Measurements from ENCODE around the gene YBX2.

Gene YBX2

DNA sequence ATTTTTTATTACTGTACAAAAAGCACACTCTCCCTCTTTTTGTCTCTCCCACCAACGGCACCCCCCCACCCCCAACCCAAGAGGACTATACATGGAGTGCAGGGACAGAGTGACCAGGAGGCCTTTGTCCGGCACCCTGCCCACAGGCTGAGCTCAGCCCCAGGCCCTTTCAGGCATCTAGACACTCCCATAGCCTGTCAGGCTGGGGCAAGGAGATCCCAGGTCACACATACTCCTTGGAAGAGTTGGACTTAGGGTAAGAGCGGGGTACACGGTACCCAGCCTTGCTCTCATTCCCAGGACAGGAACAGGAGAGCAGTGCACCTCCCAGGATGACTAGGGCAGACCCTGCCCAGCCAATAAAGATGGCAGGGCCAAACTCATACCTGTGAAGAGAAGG, 34.3 kb downstream of the YBX2 start:
- DNase-seq (ENCODE audit: low spot score): no peak
- Mint-ChIP-seq H3K4me3 (no peak overlapping the region), H3K27ac (no peak overlapping the region), H3K27me3 (ENCODE audit: low read depth) (peaks cover 25% of the 10 kb centered on the region), H3K9me3 (no peaks in the 10 kb centered on the region), H3K4me1 (ENCODE audit: low read depth) (peaks cover 18% of the 10 kb centered on the region), H3K36me3 (ENCODE audit: low read depth) (peaks cover 22% of the 10 kb centered on the region)

DNA sequence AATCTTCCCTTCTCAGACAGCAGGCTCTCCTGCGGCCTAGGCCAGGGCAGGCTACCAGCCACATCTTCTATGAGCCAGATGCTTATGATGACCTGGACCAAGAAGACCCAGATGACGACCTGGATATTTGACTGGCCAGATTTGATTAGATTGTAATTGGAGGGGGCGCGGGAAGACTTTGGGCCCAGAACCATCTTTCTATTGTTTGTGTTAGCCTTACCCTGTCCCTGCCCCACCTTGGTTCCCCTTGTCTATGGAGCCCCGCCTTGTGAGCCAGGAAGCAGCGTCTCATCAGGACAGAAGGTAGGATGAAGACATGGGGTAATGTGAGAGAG, 34.9 kb downstream of the YBX2 start:
- Mint-ChIP-seq H3K27ac (no peak overlapping the region), H3K4me1 (ENCODE audit: low read depth) (peaks cover 20% of the 10 kb centered on the region), H3K4me3 (no peak overlapping the region), H3K36me3 (ENCODE audit: low read depth) (peaks cover 27% of the 10 kb centered on the region), H3K27me3 (ENCODE audit: low read depth) (peaks cover 25% of the 10 kb centered on the region), H3K9me3 (no peaks in the 10 kb centered on the region)
- DNase-seq (ENCODE audit: low spot score): no peak

- no peak for DNase-seq (ENCODE audit: low spot score)
- peaks cover 20% of the 10 kb centered on the region for H3K4me1 Mint-ChIP-seq (ENCODE audit: low read depth)
- H3K27me3 Mint-ChIP-seq (ENCODE audit: low read depth): peaks cover 20% of the 10 kb centered on the region
- H3K9me3 Mint-ChIP-seq: no peaks in the 10 kb centered on the region
- peaks cover 29% of the 10 kb centered on the region for H3K36me3 Mint-ChIP-seq (ENCODE audit: low read depth)
- no peak overlapping the region for H3K4me3 Mint-ChIP-seq
- peak overlapping the region; percentile 15 for H3K27ac Mint-ChIP-seq
These were observed 35.5 kb downstream of the YBX2 start for GRCh38 chr17:7258731-7259554.

DNA sequence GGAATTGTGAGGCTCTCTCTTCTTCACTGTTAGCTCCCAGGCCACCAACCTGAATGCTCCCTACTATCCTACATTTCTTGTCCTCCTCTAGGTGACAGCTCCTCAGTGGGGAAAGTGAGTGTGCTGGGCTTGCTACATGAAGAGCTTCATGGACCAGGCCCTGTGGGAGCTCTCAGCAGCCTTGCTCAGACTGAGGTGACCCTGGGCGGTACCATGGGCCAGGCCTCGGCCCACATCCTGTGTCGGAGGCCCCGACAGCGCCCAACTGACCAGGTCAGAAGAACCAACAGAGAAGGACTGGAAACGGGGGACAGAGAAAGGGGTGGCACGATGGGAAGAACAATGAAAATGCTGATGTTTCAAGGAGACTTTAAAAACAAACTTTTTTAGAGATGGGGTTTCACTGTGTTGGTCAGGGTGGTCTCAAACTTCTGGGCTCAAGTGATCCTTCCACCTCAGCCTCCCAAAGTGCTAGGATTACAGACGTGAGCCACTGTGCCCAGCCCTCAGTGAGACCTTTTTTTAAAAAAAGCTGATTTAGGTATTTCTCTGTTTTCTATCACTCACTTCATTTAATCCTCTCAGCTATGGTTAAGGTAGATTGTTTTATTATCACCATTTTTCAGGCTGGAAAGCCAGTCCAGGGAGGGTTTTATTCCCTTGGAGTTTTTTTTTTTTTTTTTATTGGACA, 37.5 kb downstream of the YBX2 start:
- Mint-ChIP-seq H3K27me3 (ENCODE audit: low read depth) (peaks cover 3% of the 10 kb centered on the region), H3K9me3 (no peaks in the 10 kb centered on the region), H3K36me3 (ENCODE audit: low read depth) (peaks cover 40% of the 10 kb centered on the region), H3K4me1 (ENCODE audit: low read depth) (peaks cover 14% of the 10 kb centered on the region), H3K27ac (no peak overlapping the region), H3K4me3 (no peak overlapping the region)
- no peak for DNase-seq (ENCODE audit: low spot score)

GRCh38 chr17:7254511-7254910, 39.9 kb downstream of the YBX2 start:
- Mint-ChIP-seq H3K4me1 (ENCODE audit: low read depth) (peaks cover 20% of the 10 kb centered on the region), H3K4me3 (peak overlapping the region; percentile 41), H3K27ac (no peak overlapping the region), H3K9me3 (no peaks in the 10 kb centered on the region), H3K36me3 (ENCODE audit: low read depth) (peaks cover 45% of the 10 kb centered on the region), H3K27me3 (ENCODE audit: low read depth) (no peaks in the 10 kb centered on the region)
- no peak for DNase-seq (ENCODE audit: low spot score)

GRCh38 chr17:7253082-7253481, 41.4 kb downstream of the YBX2 start:
- Mint-ChIP-seq H3K36me3 (ENCODE audit: low read depth) (peaks cover 40% of the 10 kb centered on the region), H3K4me3 (peak overlapping the region; percentile 99), H3K27ac (peak overlapping the region; percentile 100), H3K4me1 (ENCODE audit: low read depth) (peaks cover 28% of the 10 kb centered on the region), H3K9me3 (no peaks in the 10 kb centered on the region), H3K27me3 (ENCODE audit: low read depth) (no peaks in the 10 kb centered on the region)
- DNase-seq (ENCODE audit: low spot score): no peak

GRCh38 chr17:7252176-7253043, 42.0 kb downstream of the YBX2 start, which contains the start of gene ELP5:
Gene ELP5, plus strand, starts transcription at chr17:7252215. Its CDS starts 336 bp downstream, at chr17:7252551.
- peaks cover 40% of the 10 kb centered on the region for H3K36me3 Mint-ChIP-seq (ENCODE audit: low read depth)
- H3K27me3 Mint-ChIP-seq (ENCODE audit: low read depth): no peaks in the 10 kb centered on the region
- H3K4me3 Mint-ChIP-seq: peak within 1 kb of the TSS; percentile 99
- no peaks in the 10 kb centered on the region for H3K9me3 Mint-ChIP-seq
- peaks cover 30% of the 10 kb centered on the region for H3K4me1 Mint-ChIP-seq (ENCODE audit: low read depth)
- peak within 1 kb of the TSS; percentile 100 for H3K27ac Mint-ChIP-seq
- DNase-seq (ENCODE audit: low spot score): peak; percentile 91

DNA sequence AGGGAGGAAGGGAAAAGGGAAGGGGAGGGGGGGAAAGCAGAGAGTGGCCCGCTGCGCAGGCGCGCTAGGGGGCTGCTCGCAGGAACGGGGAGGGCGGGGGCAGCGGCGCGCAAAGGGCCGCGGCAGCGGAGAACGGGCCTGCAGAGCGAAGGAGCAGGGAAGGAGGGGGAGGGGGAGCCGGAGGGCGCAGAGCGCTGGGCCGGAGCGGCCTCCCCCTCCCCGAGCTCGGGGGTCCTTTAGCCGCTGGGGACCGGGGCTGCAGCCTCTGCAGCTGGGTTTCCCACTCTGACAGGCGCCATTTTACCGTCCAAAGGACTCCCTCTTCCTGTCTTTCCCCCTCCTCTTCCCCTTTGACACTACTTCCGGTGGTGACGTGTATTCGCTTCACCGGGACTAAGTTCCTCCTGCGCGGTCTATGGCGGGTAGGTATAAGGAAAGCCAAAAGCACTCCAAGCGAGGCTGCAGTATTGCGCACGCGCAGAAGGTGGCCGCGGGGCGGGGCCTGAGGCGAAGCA, 42.7 kb downstream of the YBX2 start, which contains the start of gene CTDNEP1:
Gene CTDNEP1 (minus strand): TSS at position 74 of the 515 bp plus-strand sequence. CDS start 438 bp downstream, outside the sequence.
- Mint-ChIP-seq H3K4me3 (peak within 1 kb of the TSS; percentile 99), H3K27me3 (ENCODE audit: low read depth) (no peaks in the 10 kb centered on the region), H3K27ac (peak within 1 kb of the TSS; percentile 100), H3K4me1 (ENCODE audit: low read depth) (peaks cover 30% of the 10 kb centered on the region), H3K9me3 (no peaks in the 10 kb centered on the region), H3K36me3 (ENCODE audit: low read depth) (peaks cover 39% of the 10 kb centered on the region)
- peak; percentile 99 for DNase-seq (ENCODE audit: low spot score)

DNA sequence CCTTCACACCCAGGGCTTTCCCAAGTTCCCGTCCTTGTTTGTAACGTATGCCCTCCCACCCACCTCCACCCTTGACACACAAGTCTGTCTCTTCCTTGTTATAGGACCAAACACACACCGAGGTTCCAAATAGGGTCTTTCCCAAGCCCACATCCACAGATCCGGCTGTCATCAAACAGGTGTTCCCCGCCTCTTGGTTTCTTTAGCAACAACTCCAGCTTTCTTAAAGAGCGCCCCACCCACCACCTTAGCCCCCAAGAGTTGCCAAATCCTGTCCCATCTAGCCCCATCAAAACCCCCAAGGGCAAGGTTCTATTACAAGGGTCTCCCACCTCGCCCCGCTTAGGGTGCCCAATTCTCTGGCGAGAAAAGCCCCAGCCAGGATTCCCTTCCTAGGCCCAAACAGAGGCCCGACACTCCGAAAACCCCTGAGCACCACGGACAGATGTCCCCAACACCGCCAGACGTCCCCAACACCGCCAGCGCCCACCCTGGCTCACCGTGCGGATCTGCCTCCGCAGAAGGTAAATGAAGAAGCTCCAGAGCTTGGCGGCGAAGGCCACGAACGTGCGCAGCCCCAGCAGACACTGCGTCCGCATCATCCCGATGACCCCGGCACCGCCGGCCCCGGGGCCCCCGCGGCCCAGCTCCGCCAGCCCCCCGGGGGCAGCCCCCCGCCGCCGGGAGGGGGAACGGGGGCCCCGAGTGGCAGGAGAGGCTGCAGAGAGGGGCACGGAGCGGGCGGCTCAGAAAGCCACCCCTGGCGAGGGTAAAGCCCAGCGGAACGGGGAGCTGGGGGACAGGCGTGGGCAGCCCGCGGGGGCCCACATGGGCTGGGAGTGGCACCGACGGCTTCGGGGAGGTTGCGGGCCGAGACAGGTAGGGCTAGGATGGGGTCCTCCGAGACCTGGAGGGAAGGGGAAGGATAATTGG, 43.5 kb downstream of the YBX2 start:
- H3K36me3 Mint-ChIP-seq (ENCODE audit: low read depth): peaks cover 40% of the 10 kb centered on the region
- H3K4me3 Mint-ChIP-seq: peak overlapping the region; percentile 99
- H3K4me1 Mint-ChIP-seq (ENCODE audit: low read depth): peaks cover 30% of the 10 kb centered on the region
- no peaks in the 10 kb centered on the region for H3K9me3 Mint-ChIP-seq
- H3K27me3 Mint-ChIP-seq (ENCODE audit: low read depth): no peaks in the 10 kb centered on the region
- peak overlapping the region; percentile 100 for H3K27ac Mint-ChIP-seq
- DNase-seq (ENCODE audit: low spot score): no peak

- peak overlapping the region; percentile 96 for H3K4me3 Mint-ChIP-seq
- peak overlapping the region; percentile 92 for H3K27ac Mint-ChIP-seq
- peaks cover 41% of the 10 kb centered on the region for H3K36me3 Mint-ChIP-seq (ENCODE audit: low read depth)
- no peak for DNase-seq (ENCODE audit: low spot score)
- no peaks in the 10 kb centered on the region for H3K27me3 Mint-ChIP-seq (ENCODE audit: low read depth)
- peaks cover 30% of the 10 kb centered on the region for H3K4me1 Mint-ChIP-seq (ENCODE audit: low read depth)
- H3K9me3 Mint-ChIP-seq: no peaks in the 10 kb centered on the region
These were observed 44.6 kb downstream of the YBX2 start for GRCh38 chr17:7249830-7250229.

- H3K4me1 Mint-ChIP-seq (ENCODE audit: low read depth): peaks cover 28% of the 10 kb centered on the region
- H3K36me3 Mint-ChIP-seq (ENCODE audit: low read depth): peaks cover 42% of the 10 kb centered on the region
- no peak for DNase-seq (ENCODE audit: low spot score)
- H3K4me3 Mint-ChIP-seq: peak overlapping the region; percentile 96
- H3K27me3 Mint-ChIP-seq (ENCODE audit: low read depth): no peaks in the 10 kb centered on the region
- no peaks in the 10 kb centered on the region for H3K9me3 Mint-ChIP-seq
- H3K27ac Mint-ChIP-seq: peak overlapping the region; percentile 21
These were observed 45.2 kb downstream of the YBX2 start for GRCh38 chr17:7249214-7249613.

- Mint-ChIP-seq H3K4me1 (ENCODE audit: low read depth) (peaks cover 26% of the 10 kb centered on the region), H3K27ac (no peak overlapping the region), H3K27me3 (ENCODE audit: low read depth) (no peaks in the 10 kb centered on the region), H3K4me3 (peak overlapping the region; percentile 96), H3K36me3 (ENCODE audit: low read depth) (peaks cover 42% of the 10 kb centered on the region), H3K9me3 (no peaks in the 10 kb centered on the region)
- DNase-seq (ENCODE audit: low spot score): no peak
These were observed 45.6 kb downstream of the YBX2 start for GRCh38 chr17:7248796-7249195.

GRCh38 chr17:7246779-7247178, 47.7 kb downstream of the YBX2 start:
- Mint-ChIP-seq H3K27me3 (ENCODE audit: low read depth) (no peaks in the 10 kb centered on the region), H3K36me3 (ENCODE audit: low read depth) (peaks cover 42% of the 10 kb centered on the region), H3K4me1 (ENCODE audit: low read depth) (peaks cover 29% of the 10 kb centered on the region), H3K9me3 (no peaks in the 10 kb centered on the region), H3K4me3 (no peak overlapping the region), H3K27ac (peak overlapping the region; percentile 11)
- DNase-seq (ENCODE audit: low spot score): no peak

Data from T-helper 2 cell treated with Interferon-gamma antibody and Interleukin-4, amounts not matched to agents 5 μg/mL and 100 μg/mL, for 36 hours (primary cell).